Measurements from ENCODE around the gene IGF2BP1. TPM values are rescaled to one million over a fixed set of nuclear protein-coding genes. Genes with fewer than 3 reads are reported as not detected.
"Not testable (repeated sequence)": the region's sequence is repeated elsewhere in the genome, so short reads cannot be mapped to it uniquely, and the experiment has no call there.

IGF2BP1 gene
- total RNA-seq, 1 donor from 2014 or later, result 0.02 TPM

DNA sequence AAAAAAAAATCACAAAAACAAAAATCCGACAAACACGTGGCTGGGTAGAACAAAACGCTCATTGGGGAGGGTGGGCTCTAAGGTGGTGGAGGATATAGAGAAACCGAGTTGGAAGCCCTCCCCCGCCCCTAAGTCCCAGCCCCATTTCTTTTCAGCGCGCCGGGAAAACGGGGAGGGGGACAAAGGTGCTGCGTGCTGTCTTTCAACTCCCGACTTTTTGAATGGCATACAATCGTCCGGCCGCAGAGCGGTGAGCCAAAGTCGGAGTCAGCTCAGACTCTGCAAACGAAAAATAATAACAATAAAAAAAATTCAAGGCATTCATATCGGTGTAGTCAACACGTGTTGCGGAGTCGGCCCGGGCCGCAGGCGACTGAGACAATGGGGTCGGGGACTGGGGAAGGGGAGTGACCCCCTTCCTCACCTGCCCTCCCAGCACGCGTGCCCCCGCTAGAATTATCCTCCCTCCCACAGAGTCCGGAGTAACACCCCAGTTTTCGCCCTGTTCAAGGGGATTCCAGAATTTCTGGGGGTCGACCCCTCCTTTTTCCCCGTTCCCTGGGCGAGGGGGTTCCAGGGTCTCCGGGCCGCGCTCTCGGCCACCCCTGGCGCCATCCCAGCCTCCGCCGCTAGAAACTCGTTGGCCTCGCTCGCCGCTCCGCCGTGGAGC lies 1.7 kb upstream of the IGF2BP1 start:
- intact Hi-C loops (cut with micrococcal nuclease), result loop anchor here (5.0 to 10.0 kb wide), 4 partner anchors 243 to 969 kb away; partner anchors contain the start of genes DLX4, HOXB13, HOXB7 and HOXB8

DNA sequence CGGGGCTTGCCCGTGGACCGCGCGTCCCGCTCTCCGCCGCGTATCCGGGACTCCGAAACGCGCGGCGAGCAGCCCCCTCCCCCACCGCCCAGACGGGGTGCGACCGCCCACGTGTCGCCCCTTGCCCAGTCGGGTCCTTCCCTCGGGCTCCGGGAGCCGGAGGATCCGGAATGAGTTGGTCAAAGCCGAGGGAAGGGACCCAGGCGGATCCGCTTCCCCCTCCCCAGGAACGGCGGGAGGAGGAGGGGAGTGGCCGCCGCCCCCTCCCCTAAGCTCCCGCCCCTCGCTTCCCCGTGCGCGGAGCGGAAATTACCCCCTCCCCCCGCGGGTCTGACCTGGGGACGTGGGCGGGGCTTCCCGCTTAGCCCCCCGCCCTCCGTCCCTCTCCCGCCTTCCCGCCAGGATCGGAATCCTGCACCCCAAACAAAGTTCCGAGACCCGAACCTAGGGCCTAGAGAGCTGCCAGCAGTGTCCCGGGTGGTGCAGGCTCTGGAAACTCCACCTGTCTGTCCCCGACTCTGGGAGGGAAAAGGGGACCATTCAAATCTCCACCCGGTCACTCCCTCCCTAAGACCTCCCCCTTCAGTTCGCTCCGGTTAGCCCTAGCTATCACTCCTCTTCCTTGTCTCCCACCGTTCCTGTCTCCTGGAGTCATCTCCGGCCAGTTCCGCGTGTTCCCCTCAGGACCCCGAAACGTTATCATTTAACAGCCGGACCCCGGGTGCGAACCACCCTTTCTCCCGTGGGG lies 1.0 kb upstream of the IGF2BP1 start:
- intact Hi-C loops (cut with micrococcal nuclease), result loop anchor here (5.0 to 10.0 kb wide), 4 partner anchors 244 to 969 kb away; partner anchors contain the start of genes DLX4, HOXB13, HOXB7 and HOXB8

DNA sequence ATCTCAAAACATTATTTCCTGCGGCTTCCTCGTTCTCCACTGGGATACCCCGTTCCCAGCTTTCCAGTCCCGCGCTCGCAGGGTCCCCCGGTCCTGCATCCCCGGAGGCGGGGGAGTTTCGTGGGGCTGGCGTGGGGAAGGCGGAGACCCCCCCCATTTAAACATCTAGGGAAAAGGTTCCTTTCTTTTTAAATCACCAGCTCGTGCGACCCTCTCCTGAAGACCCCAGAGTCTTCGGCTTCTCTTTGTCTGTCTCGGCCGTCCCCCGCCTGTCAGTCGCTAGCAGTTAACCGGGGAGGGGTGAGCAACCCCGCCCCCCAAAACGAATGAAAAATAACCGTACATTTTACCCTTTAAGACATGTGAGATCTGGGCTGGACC lies 473 bp upstream of the IGF2BP1 start:
- intact Hi-C loops (cut with micrococcal nuclease), result loop anchor here (5.0 to 10.0 kb wide), 4 partner anchors 244 to 968 kb away; partner anchors contain the start of genes DLX4, HOXB13, HOXB7 and HOXB8

DNA sequence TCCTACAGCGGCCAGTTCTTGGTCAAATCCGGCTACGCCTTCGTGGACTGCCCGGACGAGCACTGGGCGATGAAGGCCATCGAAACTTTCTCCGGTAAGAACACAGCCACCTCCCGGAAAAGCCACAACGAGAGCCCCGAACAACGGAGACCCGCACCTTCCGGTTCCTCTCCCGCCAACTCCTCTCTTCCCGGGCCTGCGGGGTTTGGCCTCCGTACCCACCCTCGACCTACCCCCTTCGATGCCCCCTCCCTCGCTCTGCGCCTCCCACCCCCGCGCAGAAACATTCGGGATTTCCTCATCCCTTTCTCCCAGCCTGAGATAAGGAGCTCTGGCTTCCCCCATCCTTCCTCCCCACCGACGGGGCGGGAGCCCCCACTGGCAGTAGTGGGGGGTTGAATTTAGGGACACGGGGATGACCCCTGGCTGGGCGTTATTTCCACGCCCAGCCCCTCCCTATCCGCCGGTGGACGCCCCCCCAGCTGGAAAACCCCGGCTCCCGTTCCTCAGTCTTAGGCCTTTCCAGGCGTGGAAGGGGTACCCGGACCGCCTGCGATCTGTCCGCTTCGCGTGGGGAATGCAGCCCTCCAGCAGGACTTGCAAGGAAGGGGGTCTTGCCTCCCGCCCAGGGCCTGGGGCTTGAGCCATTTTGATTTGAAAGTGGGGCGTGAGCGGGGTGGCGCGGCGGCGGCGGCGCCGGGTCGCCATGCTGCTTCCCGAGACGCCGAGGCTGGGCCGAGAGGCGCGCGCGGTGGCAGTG lies 822 bp downstream of the IGF2BP1 start:
- intact Hi-C loops (cut with micrococcal nuclease), result loop anchor here (5.0 to 10.0 kb wide), 4 partner anchors 246 to 967 kb away; partner anchors contain the start of genes DLX4, HOXB13, HOXB7 and HOXB8

DNA sequence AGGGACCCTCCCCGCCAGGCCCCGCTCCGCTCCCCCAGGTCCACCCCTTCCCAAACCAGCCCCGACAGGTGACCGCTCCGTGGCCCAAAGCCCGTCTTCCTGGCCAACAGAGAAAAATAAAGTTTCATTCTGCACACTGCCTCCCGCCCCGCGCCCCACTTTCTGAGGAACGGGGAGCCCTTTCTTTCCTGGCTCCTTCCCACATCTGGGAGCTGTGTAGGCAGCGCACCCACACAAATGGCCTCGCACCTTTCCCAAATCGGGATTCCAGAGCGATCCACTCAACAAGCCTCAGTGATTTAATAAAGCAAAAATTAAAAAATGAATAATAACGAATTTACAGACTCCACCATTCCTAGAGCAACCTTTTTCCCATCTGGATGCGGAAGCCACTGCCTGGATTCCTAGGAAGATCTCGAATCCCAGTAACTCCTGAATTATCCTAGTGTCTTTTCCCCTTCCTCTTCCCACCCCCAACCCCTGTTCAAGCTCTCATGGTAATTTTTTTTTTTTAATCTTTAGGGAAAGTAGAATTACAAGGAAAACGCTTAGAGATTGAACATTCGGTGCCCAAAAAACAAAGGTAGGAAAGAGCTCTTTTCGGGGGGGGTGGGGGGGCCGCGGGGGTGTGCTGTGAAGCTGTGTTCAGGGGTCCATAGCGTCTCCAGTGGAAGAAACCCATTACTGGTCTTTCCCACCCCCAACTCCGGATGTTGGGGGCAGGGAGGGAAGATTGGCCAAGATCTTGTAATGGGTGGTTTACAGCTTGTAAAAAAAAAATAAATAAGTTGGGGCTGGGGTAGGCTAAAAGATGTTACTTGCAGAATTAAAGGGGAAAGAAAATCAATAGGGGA lies 1.6 kb downstream of the IGF2BP1 start:
- intact Hi-C loops (cut with micrococcal nuclease), result loop anchor here (5.0 to 10.0 kb wide), 4 partner anchors 247 to 966 kb away; partner anchors contain the start of genes DLX4, HOXB13, HOXB7 and HOXB8

DNA sequence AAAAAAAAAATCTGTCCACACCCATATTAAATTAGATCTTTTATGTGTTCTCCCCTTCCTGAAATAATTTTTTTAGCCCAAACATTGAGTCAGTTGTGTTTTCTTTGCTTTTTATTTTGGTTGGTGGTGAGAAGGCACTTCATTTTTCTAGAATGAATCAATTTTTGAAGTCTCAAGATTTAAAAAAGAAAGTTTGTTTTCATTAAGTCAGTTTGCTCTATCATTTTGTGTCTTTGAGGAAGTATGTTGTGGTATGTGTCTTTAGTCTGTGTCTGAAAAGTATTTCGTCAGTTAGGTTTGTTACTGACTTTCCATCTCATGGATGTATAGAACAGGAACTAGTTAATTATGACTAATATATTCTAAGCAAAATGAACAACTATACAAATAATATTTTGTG lies 3.8 kb downstream of the IGF2BP1 start:
- intact Hi-C loops (cut with micrococcal nuclease), result no loop called here

DNA sequence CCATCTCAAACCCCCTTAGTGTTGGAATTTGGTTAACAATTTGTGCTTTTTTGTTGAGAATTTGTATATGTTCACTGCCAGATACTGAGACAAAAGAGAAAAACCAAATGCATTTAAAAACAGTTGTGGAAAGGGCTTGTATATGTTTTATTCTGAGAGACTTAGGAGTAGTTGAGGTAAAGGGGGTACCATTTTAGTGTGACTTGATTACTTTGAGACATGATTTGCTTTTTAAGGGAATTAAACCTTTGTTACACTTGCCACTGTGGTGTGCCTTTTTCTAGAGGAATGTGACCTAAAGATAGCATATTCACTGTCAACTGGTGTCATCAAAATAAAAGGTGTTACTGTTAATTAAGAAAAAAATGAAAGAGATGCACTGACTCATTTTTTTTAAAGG lies 4.5 kb downstream of the IGF2BP1 start:
- intact Hi-C loops (cut with micrococcal nuclease), result no loop called here

DNA sequence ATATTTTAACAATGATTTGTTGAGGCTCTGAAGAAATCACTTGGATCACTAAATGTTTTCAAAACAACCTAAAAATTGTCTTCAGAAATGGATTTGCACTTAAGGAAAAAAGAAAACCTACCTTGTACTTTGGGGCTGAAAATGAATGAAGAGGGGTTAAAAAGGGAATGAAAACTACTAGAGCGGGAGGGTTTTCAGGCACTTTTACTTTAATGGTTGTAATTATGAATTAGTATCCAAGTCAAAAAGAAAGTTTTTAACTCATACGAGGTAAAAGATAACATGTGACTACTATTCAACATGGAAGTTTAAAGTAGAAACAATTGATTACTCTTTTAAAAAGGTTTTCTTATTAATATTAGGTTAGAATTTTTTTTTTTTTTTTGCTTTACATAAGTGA lies 5.1 kb downstream of the IGF2BP1 start:
- intact Hi-C loops (cut with micrococcal nuclease), result no loop called here

DNA sequence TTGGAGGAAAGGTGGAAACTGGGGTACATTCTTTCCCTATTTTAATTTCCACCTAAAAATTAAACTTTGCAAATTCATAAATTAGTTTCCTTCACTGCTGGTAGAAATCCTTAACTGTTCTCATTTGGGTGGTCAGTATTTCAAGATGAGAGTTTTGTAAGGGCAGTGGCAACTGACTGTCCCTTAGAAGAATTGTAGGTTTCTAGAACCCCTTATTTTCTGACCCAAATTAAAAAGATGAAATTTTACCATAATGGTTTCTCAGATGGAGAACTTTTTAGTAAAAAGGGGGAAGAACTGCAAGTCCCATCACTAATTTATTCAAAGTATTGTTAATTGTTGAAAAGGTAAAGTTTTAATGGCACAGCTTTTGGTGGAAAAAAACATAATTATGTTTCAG lies 5.6 kb downstream of the IGF2BP1 start:
- intact Hi-C loops (cut with micrococcal nuclease), result no loop called here

DNA sequence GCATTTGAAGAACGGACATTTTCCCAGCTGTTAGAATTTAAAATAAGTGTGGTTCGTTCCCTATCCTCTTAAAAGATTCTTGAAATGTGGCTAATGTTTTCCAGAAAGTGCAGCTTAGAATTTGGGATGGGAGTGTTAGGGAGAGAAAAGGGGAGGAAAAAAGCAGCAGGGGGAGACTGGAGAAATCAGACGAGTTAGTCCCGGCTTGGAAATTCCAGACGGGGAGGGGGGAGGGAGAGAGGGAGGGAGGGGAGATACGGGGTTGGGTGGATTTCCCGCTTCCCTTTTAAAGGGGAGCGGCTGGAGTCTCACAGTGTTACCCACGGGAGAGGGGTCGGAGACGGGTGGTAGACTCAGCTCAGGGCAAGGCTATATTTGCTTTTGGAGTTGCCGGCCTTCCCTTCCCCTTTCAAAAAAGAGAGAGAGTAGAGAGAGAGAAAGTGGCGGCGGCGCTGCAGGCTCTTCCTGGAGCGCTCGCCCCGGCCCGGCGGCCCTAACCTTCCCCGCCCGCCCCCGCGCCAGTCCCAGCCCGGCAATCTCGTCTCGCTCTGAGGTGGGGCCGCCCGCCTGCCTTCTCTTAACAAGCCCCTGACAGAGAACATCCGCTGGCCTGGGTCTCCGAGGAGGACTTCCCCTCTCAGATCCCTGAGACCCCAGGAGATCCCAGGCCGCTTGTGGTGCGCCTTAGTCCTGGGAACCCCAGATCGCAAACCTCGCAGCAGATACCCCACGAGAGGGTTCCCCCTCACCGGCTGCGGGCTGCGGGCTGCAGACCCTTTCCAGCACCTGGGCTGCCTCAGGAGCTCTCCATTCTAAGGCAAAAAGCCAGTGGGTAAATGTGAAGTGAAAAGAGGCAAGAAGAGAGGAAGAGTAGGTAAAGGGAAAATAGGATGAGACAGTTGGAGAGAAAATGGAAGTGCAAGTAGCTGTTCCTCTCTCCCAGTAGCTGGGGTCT lies 6.6 kb downstream of the IGF2BP1 start:
- intact Hi-C loops (cut with micrococcal nuclease), result no loop called here

DNA sequence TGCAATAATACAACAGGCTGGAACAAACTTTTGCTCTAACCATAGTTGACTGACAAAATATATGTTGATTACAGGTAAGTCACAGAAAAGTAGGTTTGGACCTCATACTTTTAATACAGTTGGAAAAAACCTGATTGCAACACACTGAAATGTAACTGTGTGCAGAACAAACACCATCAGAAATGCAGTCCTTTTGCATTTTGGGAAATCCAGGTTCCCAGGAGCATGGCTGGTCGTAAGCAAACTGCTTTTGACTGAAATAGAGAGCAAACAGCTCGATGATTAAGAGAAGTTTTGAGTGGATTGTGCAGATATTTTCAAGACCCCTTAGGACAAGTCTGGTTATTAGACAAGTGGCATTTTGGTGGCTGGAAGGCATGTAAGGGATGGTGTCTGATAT lies 8.0 kb downstream of the IGF2BP1 start:
- intact Hi-C loops (cut with micrococcal nuclease), result no loop called here

DNA sequence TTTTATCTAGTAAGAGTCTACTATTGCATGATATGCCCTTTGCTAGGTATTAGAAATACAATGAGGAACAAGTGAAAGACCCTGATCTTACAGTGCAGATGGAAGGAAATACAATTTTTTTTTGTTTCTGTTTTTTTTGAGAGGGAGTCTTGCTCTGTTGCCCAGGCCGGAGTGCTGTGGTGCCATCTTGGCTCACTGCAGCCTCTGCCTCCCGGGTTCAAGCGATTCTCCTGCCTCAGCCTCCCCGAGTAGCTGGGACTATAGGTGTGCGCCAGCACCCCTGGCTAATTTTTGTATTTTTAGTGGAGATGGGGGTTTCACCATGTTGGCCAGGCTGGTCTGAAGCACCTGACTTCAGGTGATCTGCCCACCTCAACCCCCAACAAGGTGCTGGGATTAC lies 11.7 kb downstream of the IGF2BP1 start:
- intact Hi-C loops (cut with micrococcal nuclease), result not testable (repeated sequence)

DNA sequence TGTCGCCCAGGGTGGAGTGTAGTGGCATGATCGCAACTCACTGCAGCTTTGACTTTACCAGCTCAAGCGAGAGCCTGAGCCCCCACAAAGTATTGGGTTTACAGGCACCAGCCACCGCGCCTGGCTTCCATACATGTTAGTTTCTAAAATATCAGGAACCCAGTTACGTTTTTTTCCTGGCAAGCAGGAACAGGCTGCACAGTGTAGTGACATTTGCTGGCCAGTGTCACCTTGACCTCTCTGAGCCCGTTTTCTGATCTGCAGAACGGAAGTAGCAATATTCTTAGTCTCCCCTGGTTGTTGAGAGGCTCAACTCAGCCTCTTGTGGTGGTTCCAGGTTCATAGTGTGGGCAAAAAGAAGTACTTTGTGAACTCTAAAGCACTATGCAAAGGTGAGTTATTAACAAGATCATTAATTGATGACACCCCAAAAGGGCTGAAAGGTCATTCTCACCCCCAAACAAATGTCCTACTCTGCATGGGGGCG lies 15.6 kb downstream of the IGF2BP1 start:
- intact Hi-C loops (cut with micrococcal nuclease), result no loop called here

DNA sequence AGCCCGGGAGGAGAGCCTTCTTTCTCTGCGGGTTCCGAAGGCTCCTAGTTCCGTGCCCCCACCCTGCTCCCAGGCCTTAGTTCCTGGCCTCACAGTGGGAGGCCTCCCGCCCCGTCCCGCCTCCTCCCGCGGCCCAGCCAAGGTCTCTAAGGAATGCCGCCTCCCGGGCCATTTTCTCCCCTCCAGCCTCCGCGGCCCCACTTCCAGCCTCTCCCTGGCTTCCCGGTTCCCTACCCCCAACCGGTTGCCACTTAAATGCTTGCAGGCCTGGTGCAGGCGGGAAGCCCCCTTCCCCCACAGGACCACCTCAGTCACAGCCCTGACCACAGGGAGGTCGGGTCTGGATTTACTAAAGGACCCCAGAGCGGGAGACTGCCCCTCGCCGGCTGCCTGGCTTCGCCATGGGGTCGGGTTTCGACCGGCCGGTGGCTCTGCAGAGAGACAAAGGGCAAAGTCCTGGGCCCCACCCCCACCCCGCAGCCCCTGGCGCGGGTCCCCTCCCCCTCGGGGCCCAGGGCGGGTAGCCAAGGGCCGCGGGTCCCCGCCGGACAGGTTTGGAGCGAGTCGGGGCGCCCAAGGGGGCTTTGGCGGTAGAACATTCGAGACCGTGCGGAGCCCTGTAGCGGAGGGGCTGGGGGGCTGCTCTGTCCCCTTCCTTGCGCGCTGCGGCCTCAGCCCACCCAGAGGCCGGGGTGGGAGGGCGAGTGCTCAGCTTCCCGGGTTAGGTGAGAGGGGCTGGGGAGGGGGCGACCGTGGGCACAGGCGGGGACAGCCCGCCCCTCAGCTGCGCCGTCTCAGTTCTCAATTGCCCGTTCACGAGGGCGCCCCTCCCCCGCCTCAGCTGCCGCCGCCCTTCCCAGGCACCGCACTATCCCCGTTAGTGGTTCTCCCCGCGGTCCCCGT lies 16.4 kb downstream of the IGF2BP1 start:
- intact Hi-C loops (cut with micrococcal nuclease), result no loop called here

DNA sequence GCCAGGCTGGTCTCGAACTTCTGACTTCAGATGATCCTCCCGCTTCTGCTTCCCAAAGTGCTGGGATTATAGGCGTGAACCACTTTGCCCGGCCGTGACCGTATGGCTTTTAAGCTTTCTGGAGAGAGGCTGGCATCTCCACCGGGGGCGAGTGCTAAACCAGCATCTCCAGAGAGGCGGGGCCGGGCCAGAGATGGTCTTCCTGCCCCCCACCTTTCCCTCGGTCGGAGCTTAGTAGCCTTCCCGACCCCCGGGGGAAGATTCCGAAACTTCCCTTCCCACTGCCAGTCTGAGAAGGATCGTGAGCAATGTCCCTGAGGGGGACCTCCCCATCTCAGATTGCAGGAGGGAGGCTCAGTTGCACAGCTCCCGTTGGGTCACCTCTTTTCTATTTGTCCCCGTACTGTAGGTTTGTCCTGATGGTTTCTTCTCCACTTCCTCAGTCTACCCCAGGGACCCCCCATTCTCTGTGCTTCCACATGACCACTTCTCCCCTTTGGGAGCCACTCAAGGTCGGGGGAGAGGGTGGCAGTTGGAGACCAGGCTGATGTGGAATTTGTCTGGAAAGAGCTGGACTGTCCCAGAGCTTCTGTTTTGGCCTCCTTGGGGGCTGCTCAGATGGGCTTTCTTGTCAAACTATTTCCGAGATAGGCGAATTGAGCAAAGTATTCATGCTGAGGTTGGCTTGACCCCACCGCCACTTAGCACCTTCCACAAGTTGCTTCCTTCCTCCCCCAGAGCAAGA lies 18.2 kb downstream of the IGF2BP1 start:
- intact Hi-C loops (cut with micrococcal nuclease), result no loop called here

DNA sequence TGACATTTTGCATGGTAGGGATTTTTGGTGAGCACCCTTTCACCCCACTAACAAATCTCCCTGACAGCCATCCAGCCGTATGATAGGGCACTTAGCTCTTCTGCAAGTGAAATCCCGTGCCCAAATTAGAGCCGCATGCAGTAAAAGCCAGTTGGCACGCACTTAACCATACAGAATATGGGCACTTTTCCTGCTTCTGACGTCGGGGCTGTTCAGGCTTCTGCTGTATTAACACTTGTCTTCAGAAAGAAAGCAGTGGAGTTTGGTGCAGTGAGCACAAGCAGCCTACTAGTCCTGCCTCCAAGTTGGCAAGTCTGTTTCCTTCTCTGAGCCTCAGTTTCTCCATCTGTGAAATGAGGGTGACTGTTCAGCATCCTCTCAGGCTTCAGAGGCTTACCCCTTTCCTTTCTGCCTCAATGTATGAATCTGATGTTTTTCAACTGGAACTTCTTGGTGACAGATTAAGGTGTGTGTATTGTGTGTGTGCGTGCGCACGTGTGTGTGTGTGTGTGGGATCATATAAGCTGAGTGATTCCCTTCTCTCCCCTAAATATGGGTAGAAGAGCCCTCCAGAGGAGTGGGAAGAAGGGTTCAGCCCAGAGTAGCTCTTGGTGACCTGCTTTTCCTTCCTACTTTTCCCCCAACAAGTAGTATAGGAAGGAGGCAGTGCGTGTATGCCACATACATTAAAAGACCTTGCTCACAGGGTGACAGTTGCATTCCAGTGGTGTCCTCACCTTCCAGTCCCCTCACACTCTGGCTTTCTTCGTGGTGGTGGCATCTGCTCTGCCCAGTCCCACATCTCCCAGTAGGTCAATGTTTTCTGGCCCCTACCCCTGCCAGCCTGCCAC lies 19.0 kb downstream of the IGF2BP1 start:
- intact Hi-C loops (cut with micrococcal nuclease), result no loop called here
